Neuronal stem cell (in vitro differentiated cells): ENCODE measurements around the gene LOXL4.

Experiments
- DNase-seq: peaks from one replicate; pipeline ENCODE4 v3.0.0-alpha.2; 2013; ENCODE audit warnings: low spot score
- H2AFZ ChIP-seq: one replicate; pipeline ENCODE4 v1.6.1; 2013; ENCODE audit warnings: mild to moderate bottlenecking, low read length, inconsistent platforms
- H2AK5ac ChIP-seq: 2 replicates; pipeline ENCODE4 v1.6.1; 2013; ENCODE audit warnings: low read depth, mild to moderate bottlenecking, inconsistent platforms, low read length, moderate library complexity, mixed read lengths
- H2BK120ac ChIP-seq: 2 replicates; pipeline ENCODE4 v1.6.1; 2013; ENCODE audit warnings: low read depth, mild to moderate bottlenecking, inconsistent platforms, low read length, moderate library complexity, mixed read lengths
- H2BK12ac ChIP-seq: one replicate; pipeline ENCODE4 v1.6.1; 2013; ENCODE audit warnings: low read length, inconsistent platforms
- H2BK15ac ChIP-seq: 2 replicates; pipeline ENCODE4 v1.6.1; 2013; ENCODE audit warnings: mild to moderate bottlenecking, low read length, inconsistent platforms, mixed read lengths
- H2BK5ac ChIP-seq: one replicate; pipeline ENCODE4 v1.6.1; 2013; ENCODE audit warnings: inconsistent platforms, mild to moderate bottlenecking, low read length, moderate library complexity
- H3K14ac ChIP-seq: one replicate; pipeline ENCODE4 v1.6.1; 2013; ENCODE audit warnings: low read length, inconsistent platforms
- H3K18ac ChIP-seq: 2 replicates; pipeline ENCODE4 v1.6.1; 2013; ENCODE audit warnings: low read length, inconsistent platforms
- H3K23ac ChIP-seq: 2 replicates; pipeline ENCODE4 v1.6.1; 2013; ENCODE audit warnings: low read depth, mild to moderate bottlenecking, mixed read lengths, low read length, inconsistent platforms; ENCODE audit not compliant: poor library complexity
- H3K27ac ChIP-seq: replicated peaks from 3 replicates; pipeline ENCODE4 v1.5.1; 2013; ENCODE audit warnings: low read length, inconsistent platforms
- H3K27me3 ChIP-seq, 3 experiments: 2 replicates each; pipeline ENCODE4 v1.6.1; 2013; ENCODE audit warnings: low read length in 3 of 3, mild to moderate bottlenecking in 2 of 3, inconsistent platforms in 1 of 3, low read depth in 1 of 3, mixed read lengths in 1 of 3, moderate library complexity in 1 of 3; ENCODE audit not compliant: control insufficient read depth in 3 of 3, insufficient read depth in 3 of 3
- H3K36me3 ChIP-seq, 2 donors: replicated peaks in 1 of 2; 2 replicates each; pipeline ENCODE4 v1.6.1; 2013; ENCODE audit warnings: low read length in 2 of 2; ENCODE audit not compliant: control insufficient read depth in 2 of 2, insufficient read depth in 2 of 2
- H3K4ac ChIP-seq: 2 replicates; pipeline ENCODE4 v1.6.1; 2013; ENCODE audit warnings: inconsistent platforms, mild to moderate bottlenecking, low read length, moderate library complexity
- H3K4me1 ChIP-seq, 2 donors: 1 replicate in 1 of 2; 2 replicates in 1 of 2; pipeline ENCODE4 v1.6.1; 2013; ENCODE audit warnings: low read length in 2 of 2, low read depth in 1 of 2; ENCODE audit not compliant: control insufficient read depth in 2 of 2, insufficient read depth in 1 of 2
- H3K4me2 ChIP-seq: one replicate; pipeline ENCODE4 v1.6.1; 2013; ENCODE audit warnings: mild to moderate bottlenecking, low read length, inconsistent platforms; ENCODE audit not compliant: insufficient read depth, poor library complexity, severe bottlenecking
- H3K4me3 ChIP-seq, 2 donors: 2 replicates each; pipeline ENCODE4 v1.5.1; 2013; ENCODE audit warnings: low read length in 2 of 2, mild to moderate bottlenecking in 2 of 2, inconsistent platforms in 1 of 2, moderate library complexity in 1 of 2
- H3K79me1 ChIP-seq: one replicate; pipeline ENCODE4 v1.6.1; 2013; ENCODE audit warnings: low read depth, mild to moderate bottlenecking, inconsistent platforms, low read length, moderate library complexity
- H3K9ac ChIP-seq: one replicate; pipeline ENCODE4 v1.6.1; 2013; ENCODE audit warnings: mild to moderate bottlenecking, low read depth, low read length, inconsistent platforms; ENCODE audit not compliant: poor library complexity
- H3K9me3 ChIP-seq, 2 donors: replicated peaks in 1 of 2; 2 replicates each; pipeline versions ENCODE3 to v1.6.1; 2013; ENCODE audit warnings: low read length in 2 of 2, mild to moderate bottlenecking in 2 of 2, inconsistent platforms in 1 of 2, low read depth in 1 of 2, mixed read lengths in 1 of 2, moderate library complexity in 1 of 2; ENCODE audit not compliant: control insufficient read depth in 2 of 2, insufficient read depth in 1 of 2
- H4K8ac ChIP-seq: one replicate; pipeline ENCODE4 v1.6.1; 2013; ENCODE audit warnings: low read depth, mild to moderate bottlenecking, inconsistent platforms, low read length, moderate library complexity
- H4K91ac ChIP-seq: one replicate; pipeline ENCODE4 v1.6.1; 2013; ENCODE audit warnings: low read length, low read depth, mild to moderate bottlenecking, inconsistent platforms; ENCODE audit not compliant: poor library complexity
- WGBS, 2 donors: extraction: QIAGEN DNeasy Blood & Tissue Kit; methylation state at CpG; one replicate each; pipeline ENCODE4 v1.1.7; 2013; ENCODE audit warnings: missing lambda C conversion rate in 2 of 2, mixed read lengths in 1 of 2; ENCODE audit not compliant: insufficient read length in 2 of 2, insufficient replicate concordance in 1 of 2; ENCODE audit errors: extremely low coverage in 2 of 2; 5-methylcytosine and 5-hydroxymethylcytosine counted together

The LOXL4 gene

DNA sequence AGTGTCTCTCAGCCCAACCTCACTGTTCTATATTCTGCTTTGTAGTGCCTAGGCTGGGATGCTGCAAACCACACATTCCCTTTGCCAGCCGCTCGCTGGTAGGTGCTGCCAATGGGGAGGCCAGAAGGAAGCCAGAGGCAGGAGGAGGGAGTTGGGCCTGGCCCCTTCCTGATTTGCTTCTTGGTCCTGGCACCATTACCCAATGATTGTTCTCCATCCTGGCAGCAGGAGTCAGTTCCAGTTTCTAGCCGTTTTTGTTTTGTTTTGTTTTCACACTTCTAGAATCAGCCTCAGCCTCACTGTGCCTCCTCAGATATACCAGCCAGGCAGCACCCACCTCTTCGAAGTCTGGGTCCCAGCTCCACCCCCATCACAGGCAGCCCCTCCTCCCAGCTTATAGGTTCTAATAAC lies 27.4 kb upstream of the LOXL4 start:
- Histone ChIP-seq H3K9ac (no peak overlapping the region), H3K18ac (no peak overlapping the region), H4K8ac (no peak overlapping the region), H2BK12ac (no peak overlapping the region), H3K14ac (no peak overlapping the region), H3K79me1 (no peaks in the 10 kb centered on the region), H3K4me2 (no peak overlapping the region), H2AFZ (no peak overlapping the region), H3K23ac (no peak overlapping the region), H3K4me3 (no peak overlapping the region), H3K4ac (no peak overlapping the region), H2BK5ac (no peak overlapping the region), H2BK120ac (no peak overlapping the region), H3K36me3 (no peaks in the 10 kb centered on the region), H3K9me3 (no peaks in the 10 kb centered on the region), H3K4me1 (peaks cover 0 to 4% of the 10 kb centered on the region in 2 donors), H4K91ac (no peak overlapping the region), H3K27ac (no peak overlapping the region), H2BK15ac (no peak overlapping the region), H2AK5ac (no peak overlapping the region), H3K27me3 (peaks cover 0 to 22% (median 0%) of the 10 kb centered on the region in 3 experiments)
- no peak for DNase-seq
- no CpG with 5 or more reads among the region's 4 CpGs for WGBS, 2 donors

GRCh38 chr10:98294270-98294627 lies 26.3 kb upstream of the LOXL4 start:
- no peak overlapping the region for H2BK15ac ChIP-seq
- H3K9me3 ChIP-seq: no peaks in the 10 kb centered on the region
- no peak overlapping the region for H2BK12ac ChIP-seq
- H3K79me1 ChIP-seq: no peaks in the 10 kb centered on the region
- no peak for DNase-seq
- no peak overlapping the region for H3K9ac ChIP-seq
- no peak overlapping the region for H2AFZ ChIP-seq
- no peak overlapping the region for H3K4ac ChIP-seq
- no peak overlapping the region for H3K18ac ChIP-seq
- peaks cover 0 to 6% of the 10 kb centered on the region in 2 donors for H3K4me1 ChIP-seq
- no peaks in the 10 kb centered on the region for H3K36me3 ChIP-seq
- no peak overlapping the region for H2AK5ac ChIP-seq
- no peak overlapping the region for H2BK5ac ChIP-seq
- H3K27me3 ChIP-seq: peaks cover 0 to 32% (median 0%) of the 10 kb centered on the region in 3 experiments
- no peak overlapping the region for H2BK120ac ChIP-seq
- no peak overlapping the region for H4K91ac ChIP-seq
- H3K4me3 ChIP-seq: no peak overlapping the region
- no peak overlapping the region for H3K27ac ChIP-seq
- H3K14ac ChIP-seq: no peak overlapping the region
- no CpG with 5 or more reads among the region's 3 CpGs for WGBS, 2 donors
- no peak overlapping the region for H3K23ac ChIP-seq
- H4K8ac ChIP-seq: no peak overlapping the region
- no peak overlapping the region for H3K4me2 ChIP-seq

GRCh38 chr10:98293550-98294269 lies 25.7 kb upstream of the LOXL4 start:
- no peak overlapping the region for H2BK120ac ChIP-seq
- H3K23ac ChIP-seq: no peak overlapping the region
- no peak overlapping the region for H4K8ac ChIP-seq
- H3K9ac ChIP-seq: no peak overlapping the region
- no peak overlapping the region for H2AFZ ChIP-seq
- H2AK5ac ChIP-seq: no peak overlapping the region
- no CpG with 5 or more reads among the region's 8 CpGs for WGBS, 2 donors
- H3K36me3 ChIP-seq: no peaks in the 10 kb centered on the region
- peaks cover 0 to 32% (median 0%) of the 10 kb centered on the region in 3 experiments for H3K27me3 ChIP-seq
- no peak overlapping the region for H2BK12ac ChIP-seq
- H2BK15ac ChIP-seq: no peak overlapping the region
- H3K9me3 ChIP-seq: no peaks in the 10 kb centered on the region
- no peak for DNase-seq
- no peak overlapping the region for H4K91ac ChIP-seq
- H3K14ac ChIP-seq: no peak overlapping the region
- H3K4ac ChIP-seq: no peak overlapping the region
- no peak overlapping the region for H2BK5ac ChIP-seq
- peaks cover 0 to 6% of the 10 kb centered on the region in 2 donors for H3K4me1 ChIP-seq
- H3K79me1 ChIP-seq: no peaks in the 10 kb centered on the region
- H3K27ac ChIP-seq: no peak overlapping the region
- H3K4me3 ChIP-seq: no peak overlapping the region
- H3K18ac ChIP-seq: peak overlapping the region; percentile 5
- no peak overlapping the region for H3K4me2 ChIP-seq

DNA sequence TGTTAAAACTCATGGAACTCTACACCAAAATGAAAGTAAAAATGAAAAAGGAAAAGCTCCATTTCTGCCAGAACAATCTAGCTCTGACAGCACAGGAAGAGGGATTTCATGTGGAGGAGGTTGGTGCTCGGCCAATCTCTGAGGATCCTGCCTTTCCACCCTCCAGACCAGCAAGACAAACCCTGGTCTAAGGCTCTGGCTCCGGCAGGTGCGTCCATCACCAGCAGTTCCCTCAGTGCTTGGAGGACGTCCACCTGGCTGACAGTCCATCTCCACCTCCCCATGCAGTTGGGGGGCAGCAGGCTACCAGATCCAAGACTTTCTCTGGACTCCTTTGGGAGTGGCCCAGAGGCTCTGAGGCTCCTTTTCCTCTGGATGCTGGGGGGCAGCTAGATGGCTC lies 25.0 kb upstream of the LOXL4 start:
- H3K79me1 ChIP-seq: no peaks in the 10 kb centered on the region
- H3K4me1 ChIP-seq: peaks cover 0 to 6% of the 10 kb centered on the region in 2 donors
- H4K8ac ChIP-seq: no peak overlapping the region
- no peak overlapping the region for H3K18ac ChIP-seq
- no peak overlapping the region for H3K9ac ChIP-seq
- H2AFZ ChIP-seq: no peak overlapping the region
- no peak overlapping the region for H3K23ac ChIP-seq
- H2BK5ac ChIP-seq: peak overlapping the region; percentile 20
- no peak overlapping the region for H3K4ac ChIP-seq
- no peak overlapping the region for H2BK12ac ChIP-seq
- no peak overlapping the region for H2AK5ac ChIP-seq
- H2BK15ac ChIP-seq: no peak overlapping the region
- H3K14ac ChIP-seq: no peak overlapping the region
- H3K27ac ChIP-seq: no peak overlapping the region
- no CpG with 5 or more reads among the region's 4 CpGs for WGBS, 2 donors
- no peaks in the 10 kb centered on the region for H3K9me3 ChIP-seq
- no peaks in the 10 kb centered on the region for H3K36me3 ChIP-seq
- H3K27me3 ChIP-seq: peaks cover 0 to 33% (median 0%) of the 10 kb centered on the region in 3 experiments
- H3K4me3 ChIP-seq: no peak overlapping the region
- DNase-seq: no peak
- no peak overlapping the region for H4K91ac ChIP-seq
- H3K4me2 ChIP-seq: no peak overlapping the region
- no peak overlapping the region for H2BK120ac ChIP-seq
